ENCODE measurements around the gene PLBD2. TPM values are rescaled to one million over a fixed set of nuclear protein-coding genes. Genes with fewer than 3 reads are reported as not detected.

Gene PLBD2
- total RNA-seq, 1 experiment from 2014 or later: 6.8 TPM

DNA sequence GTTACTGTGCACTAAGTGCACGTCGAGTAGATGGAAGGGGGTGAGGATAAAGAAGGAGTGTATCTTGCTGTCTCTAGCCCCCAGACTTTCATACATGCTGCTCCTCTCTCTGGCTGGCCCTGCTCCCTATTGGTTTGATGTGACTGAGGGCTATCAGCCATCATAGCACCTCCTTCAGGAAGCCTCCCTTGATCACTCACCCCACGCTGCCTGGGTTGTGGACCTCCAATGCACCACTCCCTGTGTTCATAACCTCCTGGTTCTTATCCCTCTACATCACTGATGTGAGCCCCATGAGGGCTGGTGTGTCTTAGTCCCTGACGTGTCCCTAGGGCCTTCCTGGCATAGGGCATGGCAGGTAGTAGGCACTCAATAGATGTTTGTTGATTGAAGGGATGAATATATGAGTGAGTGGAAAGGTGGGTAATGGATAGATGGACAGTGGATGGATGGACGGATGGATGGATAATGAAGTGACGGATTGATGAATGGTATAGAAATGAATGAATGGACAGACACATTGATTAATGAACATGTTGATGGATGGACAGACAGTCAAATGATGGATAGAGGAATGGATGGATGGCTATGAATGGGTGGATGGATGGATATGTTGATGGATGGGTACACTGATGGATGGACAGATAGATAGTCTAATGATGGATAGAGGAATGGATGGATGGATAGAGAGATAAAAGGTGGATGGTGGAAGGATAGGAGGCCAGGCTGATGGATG lies 78.8 kb downstream of the PLBD2 start:
- H3K9me3 ChIP-seq: no peaks in the 10 kb centered on the region
- H3K36me3 ChIP-seq: no peaks in the 10 kb centered on the region
- H3K4me3 ChIP-seq: no peak overlapping the region
- H3K27me3 ChIP-seq: no peaks in the 10 kb centered on the region
- DNase-seq: no peak

DNA sequence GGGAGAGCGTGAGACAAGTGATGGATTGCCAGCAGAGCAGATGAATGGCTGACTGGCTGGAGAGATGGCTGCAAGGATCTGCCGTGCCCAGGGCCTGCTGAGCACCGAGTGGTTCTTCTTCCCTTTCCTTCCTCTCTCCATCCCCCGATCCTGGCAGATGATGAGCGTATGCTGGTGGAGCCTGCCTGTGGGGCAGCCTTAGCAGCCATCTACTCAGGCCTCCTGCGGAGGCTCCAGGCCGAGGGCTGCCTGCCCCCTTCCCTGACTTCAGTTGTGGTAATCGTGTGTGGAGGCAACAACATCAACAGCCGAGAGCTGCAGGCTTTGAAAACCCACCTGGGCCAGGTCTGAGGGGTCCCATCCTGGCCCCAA lies 79.3 kb downstream of the PLBD2 start:
- no peaks in the 10 kb centered on the region for H3K27me3 ChIP-seq
- no peaks in the 10 kb centered on the region; the same call in 1 of the 2 replicates for H3K9me3 ChIP-seq
- no peak overlapping the region for H3K4me3 ChIP-seq
- H3K36me3 ChIP-seq: no peaks in the 10 kb centered on the region
- no peak for DNase-seq

DNA sequence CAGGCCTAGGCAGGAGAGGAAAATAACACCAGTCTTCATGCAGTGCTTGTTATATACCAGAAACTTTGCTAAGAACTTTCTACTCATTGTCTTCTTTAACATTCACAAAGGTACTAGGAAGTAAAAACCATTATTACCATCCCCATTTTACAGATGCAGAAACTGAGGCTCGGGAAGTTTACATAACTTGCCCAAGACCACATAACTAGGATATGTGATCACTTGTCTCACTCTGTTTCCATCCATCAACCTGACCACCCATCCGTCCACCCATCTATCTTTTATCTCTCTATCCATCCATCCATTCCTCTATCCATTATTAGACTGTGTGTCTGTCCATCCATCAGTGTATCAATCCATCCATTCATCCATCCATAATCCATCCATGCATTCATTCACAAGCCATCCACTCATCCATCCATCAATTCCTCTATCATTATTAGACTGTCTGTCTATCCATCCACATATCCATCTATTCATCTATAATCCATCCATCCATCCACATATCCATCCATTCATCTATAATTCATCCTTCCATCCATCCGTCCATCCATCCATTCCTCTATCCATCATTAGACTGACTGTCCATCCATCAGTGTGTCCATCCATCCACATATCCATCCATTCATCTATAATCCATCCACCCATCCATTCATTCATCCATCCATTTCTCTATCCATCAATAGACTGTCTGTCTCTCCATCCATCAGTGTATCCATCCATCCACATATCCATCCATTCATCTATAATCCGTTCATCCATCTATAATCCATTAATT lies 80.3 kb downstream of the PLBD2 start:
- Histone ChIP-seq H3K9me3 (no peaks in the 10 kb centered on the region; the same call in 1 of the 2 replicates), H3K27me3 (peaks cover 2% of the 10 kb centered on the region; the same call in 1 of the 2 replicates), H3K4me3 (no peak overlapping the region), H3K36me3 (no peaks in the 10 kb centered on the region)
- no peak for DNase-seq

DNA sequence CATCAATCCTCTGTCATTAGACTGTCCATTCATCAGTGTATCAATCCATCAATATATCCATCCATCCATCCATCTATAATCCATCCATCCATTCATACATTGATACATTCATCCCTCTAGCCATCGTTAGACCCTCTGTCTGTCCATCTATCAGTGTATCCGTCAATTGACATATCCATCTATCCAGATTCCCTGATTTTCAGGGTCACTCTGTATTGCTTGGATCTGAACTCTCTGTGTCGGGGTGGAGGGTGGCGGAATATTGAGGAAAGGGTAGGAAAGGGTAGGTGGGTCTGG lies 80.9 kb downstream of the PLBD2 start:
- H3K9me3 ChIP-seq: no peaks in the 10 kb centered on the region; the same call in 1 of the 2 replicates
- H3K36me3 ChIP-seq: no peaks in the 10 kb centered on the region
- H3K27me3 ChIP-seq: peaks cover 2% of the 10 kb centered on the region; the same call in 1 of the 2 replicates
- H3K4me3 ChIP-seq: no peak overlapping the region
- no peak for DNase-seq

DNA sequence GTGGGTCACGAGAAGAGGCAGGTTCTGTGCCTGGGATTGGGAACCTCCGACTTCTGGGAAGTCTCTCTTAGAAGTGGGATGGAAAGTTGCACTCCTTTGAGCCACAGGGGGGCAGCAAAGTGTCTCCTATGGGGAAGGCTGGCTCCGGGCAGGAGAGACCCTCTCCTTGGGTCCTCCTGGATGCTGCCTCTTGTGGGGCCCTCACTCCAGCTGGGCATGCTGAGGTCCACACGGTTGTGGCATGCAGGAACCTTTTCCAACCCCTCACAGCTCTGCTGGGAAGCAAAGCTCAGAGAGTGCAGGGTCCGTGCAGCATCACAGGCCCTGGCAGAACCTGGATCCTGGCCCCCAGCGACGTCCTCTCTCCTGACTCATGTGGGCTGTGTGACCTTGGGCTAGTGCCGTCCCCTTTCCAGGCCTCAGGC lies 81.2 kb downstream of the PLBD2 start:
- peaks cover 2% of the 10 kb centered on the region; the same call in 1 of the 2 replicates for H3K27me3 ChIP-seq
- H3K36me3 ChIP-seq: no peaks in the 10 kb centered on the region
- H3K9me3 ChIP-seq: no peaks in the 10 kb centered on the region; the same call in 1 of the 2 replicates
- peak; percentile 21 for DNase-seq
- H3K4me3 ChIP-seq: no peak overlapping the region

DNA sequence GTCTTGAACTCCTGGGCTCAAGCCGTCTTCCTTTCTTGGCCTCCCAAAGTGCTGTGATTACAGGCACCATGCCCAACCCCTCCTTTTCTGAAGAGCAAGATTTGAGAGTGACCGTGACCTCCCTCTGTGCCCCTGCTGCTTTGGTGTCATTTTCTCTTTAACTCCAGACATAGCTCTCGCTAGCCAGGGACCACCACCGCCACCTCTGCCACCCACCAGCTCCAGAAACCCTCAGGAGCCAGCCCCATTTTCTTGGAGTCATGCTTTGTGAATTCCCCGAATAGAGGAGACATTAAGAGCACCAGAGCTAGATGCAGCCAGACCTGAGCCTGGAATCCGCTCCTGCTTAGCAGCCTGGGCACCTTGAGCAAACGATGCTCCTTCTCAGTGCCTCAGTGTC lies 81.9 kb downstream of the PLBD2 start:
- no peak for DNase-seq
- Histone ChIP-seq H3K4me3 (no peak overlapping the region), H3K36me3 (no peaks in the 10 kb centered on the region), H3K27me3 (peaks cover 2% of the 10 kb centered on the region; the same call in 1 of the 2 replicates), H3K9me3 (no peaks in the 10 kb centered on the region; the same call in 1 of the 2 replicates)

Other genes starting within 250 kb of the PLBD2 start
- gene RASAL1, start 222.8 kb upstream of the PLBD2 start, total RNA-seq (2014; rRNA removed; shearing (Covaris generic); ENCODE audit: low replicate concordance): not detected in 2 replicates
- gene CFAP73, start 208.9 kb upstream of the PLBD2 start, total RNA-seq (2014; rRNA removed; shearing (Covaris generic); ENCODE audit: low replicate concordance): not detected in 2 replicates
- gene DDX54, start 173.1 kb upstream of the PLBD2 start, total RNA-seq (2014; rRNA removed; shearing (Covaris generic); ENCODE audit: low replicate concordance): 80.5 and 82.0 TPM in 2 replicates
- gene RITA1, start 172.9 kb upstream of the PLBD2 start, total RNA-seq (2014; rRNA removed; shearing (Covaris generic); ENCODE audit: low replicate concordance): 34.4 and 38.6 TPM in 2 replicates
- gene TPCN1, start 137.1 kb upstream of the PLBD2 start, total RNA-seq (2014; rRNA removed; shearing (Covaris generic); ENCODE audit: low replicate concordance): 3.9 and 5.4 TPM in 2 replicates
- 8.7 and 11.6 TPM in 2 replicates for gene SLC8B1, start 23.5 kb upstream of the PLBD2 start, total RNA-seq (2014; rRNA removed; shearing (Covaris generic); ENCODE audit: low replicate concordance)
- gene SDS, start 45.3 kb downstream of the PLBD2 start, total RNA-seq (2014; rRNA removed; shearing (Covaris generic); ENCODE audit: low replicate concordance): not detected in 2 replicates
- gene SDSL, start 63.8 kb downstream of the PLBD2 start, total RNA-seq (2014; rRNA removed; shearing (Covaris generic); ENCODE audit: low replicate concordance): 11.0 and 54.2 TPM in 2 replicates
- not detected in 2 replicates for gene LHX5, start 113.3 kb downstream of the PLBD2 start, total RNA-seq (2014; rRNA removed; shearing (Covaris generic); ENCODE audit: low replicate concordance)

Data from MG63 (cell line).